ENCODE data around the gene CCDC88A.
"Not testable (repeated sequence)": the region's sequence is repeated elsewhere in the genome, so short reads cannot be mapped to it uniquely, and the experiment has no call there.

Gene CCDC88A

GRCh38 chr2:55401124-55401523, 18.5 kb downstream of the CCDC88A start:
- no peak for DNase-seq (ENCODE audit: low read depth)
- H3K4me3 ChIP-seq (ENCODE audit: low read depth, low read length) = no peak overlapping the region
- TF ChIP-seq CTCF (IDR thresholded peaks at IDR 0.05; ENCODE audit: insufficient read depth, low read depth, low read length, missing control alignments) = no peak

- TF ChIP-seq CTCF (IDR thresholded peaks at IDR 0.05; ENCODE audit: insufficient read depth, low read depth, low read length, missing control alignments) = no peak
- DNase-seq (ENCODE audit: low read depth) = no peak
- H3K4me3 ChIP-seq (ENCODE audit: low read depth, low read length) = no peak overlapping the region
Measured at GRCh38 chr2:55400332-55400731, 19.3 kb downstream of the CCDC88A start.

GRCh38 chr2:55399815-55400214, 19.8 kb downstream of the CCDC88A start:
- TF ChIP-seq CTCF (IDR thresholded peaks at IDR 0.05; ENCODE audit: insufficient read depth, low read depth, low read length, missing control alignments) = no peak
- DNase-seq (ENCODE audit: low read depth) = no peak
- H3K4me3 ChIP-seq (ENCODE audit: low read depth, low read length) = no peak overlapping the region

- DNase-seq (ENCODE audit: low read depth) = no peak
- no peak for TF ChIP-seq CTCF (IDR thresholded peaks at IDR 0.05; ENCODE audit: insufficient read depth, low read depth, low read length, missing control alignments)
Measured at GRCh38 chr2:55395724-55396605, 23.7 kb downstream of the CCDC88A start.

GRCh38 chr2:55391615-55392242, 27.9 kb downstream of the CCDC88A start:
- no peak overlapping the region for H3K4me3 ChIP-seq (ENCODE audit: low read depth, low read length)
- no peak for DNase-seq (ENCODE audit: low read depth)

More at GRCh38 chr2:55395724-55396605, 23.7 kb downstream of the CCDC88A start:
- no peak overlapping the region for H3K4me3 ChIP-seq (ENCODE audit: low read depth, low read length)

GRCh38 chr2:55391155-55391554, 28.5 kb downstream of the CCDC88A start:
- no peak overlapping the region for H3K4me3 ChIP-seq (ENCODE audit: low read depth, low read length)
- peak; percentile 6 for DNase-seq (ENCODE audit: low read depth)
- TF ChIP-seq CTCF (IDR thresholded peaks at IDR 0.05; ENCODE audit: insufficient read depth, low read depth, low read length, missing control alignments) = no peak

More at GRCh38 chr2:55391615-55392242, 27.9 kb downstream of the CCDC88A start:
- TF ChIP-seq CTCF (IDR thresholded peaks at IDR 0.05; ENCODE audit: insufficient read depth, low read depth, low read length, missing control alignments) = no peak

GRCh38 chr2:55385516-55385915, 34.1 kb downstream of the CCDC88A start:
- not testable (repeated sequence) for DNase-seq (ENCODE audit: low read depth); H3K4me3 ChIP-seq (ENCODE audit: low read depth, low read length)

All from GM12865 (cell line).